MCF 10A (cell line): ENCODE measurements around the gene LRRFIP2. TPM values are rescaled to one million over a fixed set of nuclear protein-coding genes. Genes with fewer than 3 reads are reported as not detected.

Experiments
- BruUV-seq: library from RNA; stranded (reverse); fragments of 400-500 nt; replicated peaks from 2 replicates; lab custom pipeline; 2021; lab: Mats Ljungman, UMichigan
- CTCF ChIA-PET: fragments of 300-600 bp; sonication (Branson Sonifier 250); formaldehyde crosslinking; extraction: SDS; loops from one replicate; lab custom pipeline; 2021; ENCODE audit warnings: antibody characterized with exemption, inconsistent platforms; lab: Yijun Ruan, JAX
- POLR2A ChIA-PET: fragments of 300-600, 350-650 bp; sonication (Branson Sonifier 250); formaldehyde crosslinking; extraction: SDS; loops from one replicate; lab custom pipeline; 2020; ENCODE audit warnings: antibody characterized with exemption, inconsistent platforms; lab: Yijun Ruan, JAX
- DNase-seq: peaks from one replicate; pipeline ENCODE4 v3.0.0-alpha.2; 2018; ENCODE audit not compliant: unreplicated experiment
- H3K27ac Mint-ChIP-seq: one replicate; pipeline ENCODE4 v1.8.0; 2022; ENCODE audit warnings: mild to moderate bottlenecking, low read depth, mixed read lengths; ENCODE audit not compliant: unreplicated experiment
- H3K27me3 Mint-ChIP-seq: one replicate; pipeline ENCODE4 v1.8.0; 2022; ENCODE audit warnings: mixed read lengths; ENCODE audit not compliant: insufficient read depth, unreplicated experiment
- H3K36me3 Mint-ChIP-seq: one replicate; pipeline ENCODE4 v1.8.0; 2022; ENCODE audit warnings: mild to moderate bottlenecking, moderate library complexity, mixed read lengths; ENCODE audit not compliant: insufficient read depth, unreplicated experiment
- H3K4me1 Mint-ChIP-seq: one replicate; pipeline ENCODE4 v1.8.0; 2022; ENCODE audit warnings: mixed read lengths; ENCODE audit not compliant: insufficient read depth, unreplicated experiment
- H3K4me3 Mint-ChIP-seq: one replicate; pipeline ENCODE4 v1.8.0; 2022; ENCODE audit warnings: mild to moderate bottlenecking, moderate library complexity, mixed read lengths; ENCODE audit not compliant: unreplicated experiment
- H3K9me3 Mint-ChIP-seq: one replicate; pipeline ENCODE4 v1.8.0; 2022; ENCODE audit warnings: mixed read lengths; ENCODE audit not compliant: unreplicated experiment
- CTCF ChIP-seq: fragments of 200-600 bp; IDR thresholded peaks from one replicate; pipeline ENCODE4 v1.8.0; 2022; ENCODE audit warnings: antibody characterized with exemption, mild to moderate bottlenecking; ENCODE audit not compliant: unreplicated experiment
- intact Hi-C: fragments of 100-400 bp; cut with micrococcal nuclease; formaldehyde crosslinking; loops from 2 replicates; pipeline ENCODE4 v1.14.1; 2022
- total RNA-seq: library from RNA; stranded (reverse); gene quantifications from 2 replicates; pipeline ENCODE4 v1.2.3, GENCODE V29; 2022

The LRRFIP2 gene
- total RNA-seq, 1 experiment from 2014 or later: 76.6 TPM

- H3K27ac Mint-ChIP-seq: no peak overlapping the region
- ChIA-PET POLR2A (no interaction called here), CTCF (interaction anchor here (0.6 to 0.9 kb wide), 2 partner anchors 14 to 72 kb away, joined by 3 read pairs; no protein-coding TSS in a partner anchor)
- peaks cover 6% of the 10 kb centered on the region for H3K4me1 Mint-ChIP-seq
- peaks cover 29% of the 10 kb centered on the region for H3K36me3 Mint-ChIP-seq
- no peak overlapping the region for H3K4me3 Mint-ChIP-seq
- TF ChIP-seq CTCF: no peak
- H3K27me3 Mint-ChIP-seq: no peaks in the 10 kb centered on the region
- no TSS peak for BruUV-seq
- H3K9me3 Mint-ChIP-seq: no peaks in the 10 kb centered on the region
- intact Hi-C loops: no loop called here
- no peak for DNase-seq
These were observed 33.4 kb downstream of the LRRFIP2 start for GRCh38 chr3:37140899-37141541.

GRCh38 chr3:37139567-37140052 lies 34.8 kb downstream of the LRRFIP2 start:
- ChIA-PET CTCF (interaction anchor here (1.2 kb wide), 1 partner anchor 23 kb away, joined by 3 read pairs; no protein-coding TSS in a partner anchor), POLR2A (interaction anchor here (0.9 kb wide), 1 partner anchor 11 kb away, joined by 4 read pairs; no protein-coding TSS in a partner anchor)
- Mint-ChIP-seq H3K27ac (no peak overlapping the region), H3K4me3 (no peak overlapping the region), H3K27me3 (no peaks in the 10 kb centered on the region), H3K36me3 (peaks cover 18% of the 10 kb centered on the region), H3K9me3 (no peaks in the 10 kb centered on the region), H3K4me1 (peaks cover 6% of the 10 kb centered on the region)
- BruUV-seq: no TSS peak
- DNase-seq: no peak
- intact Hi-C loops: no loop called here
- no peak for TF ChIP-seq CTCF

GRCh38 chr3:37138816-37139215 lies 35.6 kb downstream of the LRRFIP2 start:
- H3K9me3 Mint-ChIP-seq: no peaks in the 10 kb centered on the region
- no peak overlapping the region for H3K27ac Mint-ChIP-seq
- ChIA-PET CTCF (no interaction called here), POLR2A (no interaction called here)
- H3K36me3 Mint-ChIP-seq: peaks cover 11% of the 10 kb centered on the region
- H3K27me3 Mint-ChIP-seq: no peaks in the 10 kb centered on the region
- no peak for TF ChIP-seq CTCF
- BruUV-seq: no TSS peak
- no peak for DNase-seq
- no peak overlapping the region for H3K4me3 Mint-ChIP-seq
- intact Hi-C loops: no loop called here
- H3K4me1 Mint-ChIP-seq: peaks cover 6% of the 10 kb centered on the region

GRCh38 chr3:37137516-37137915 lies 36.9 kb downstream of the LRRFIP2 start:
- no peak overlapping the region for H3K27ac Mint-ChIP-seq
- BruUV-seq: no TSS peak
- TF ChIP-seq CTCF: no peak
- H3K27me3 Mint-ChIP-seq: no peaks in the 10 kb centered on the region
- intact Hi-C loops: no loop called here
- H3K4me1 Mint-ChIP-seq: peaks cover 6% of the 10 kb centered on the region
- H3K4me3 Mint-ChIP-seq: no peak overlapping the region
- DNase-seq: no peak
- no peaks in the 10 kb centered on the region for H3K36me3 Mint-ChIP-seq
- POLR2A ChIA-PET: interaction anchor here (0.9 to 1.5 kb wide), 2 partner anchors 8 to 144 kb away, joined by 3 read pairs; partner anchors contain the start of genes EPM2AIP1 and MLH1
- no peaks in the 10 kb centered on the region for H3K9me3 Mint-ChIP-seq
- CTCF ChIA-PET: interaction anchor here (0.6 kb wide), 1 partner anchor 210 kb away, joined by 3 read pairs; no protein-coding TSS in a partner anchor
